ENCODE data around the gene PLCH1. TPM values are rescaled to one million over a fixed set of nuclear protein-coding genes. Genes with fewer than 3 reads are reported as not detected.

PLCH1 gene
- total RNA-seq, 2 donors from 2014 or later: 0.05 to 0.23 TPM

- Mint-ChIP-seq H3K27ac (no peak overlapping the region), H3K9me3 (no peaks in the 10 kb centered on the region), H3K36me3 (no peaks in the 10 kb centered on the region)
- DNase-seq (ENCODE audit: low spot score in 2 of 2) (no peak), ATAC-seq (no peak)
Observed at GRCh38 chr3:155667988-155668387, 76.9 kb downstream of the PLCH1 start.

- H3K27ac Mint-ChIP-seq: no peak overlapping the region
- H3K36me3 Mint-ChIP-seq: no peaks in the 10 kb centered on the region
- no peaks in the 10 kb centered on the region for H3K9me3 Mint-ChIP-seq
- no peak for ATAC-seq
- DNase-seq (ENCODE audit: low spot score in 2 of 2): no peak
Observed at GRCh38 chr3:155664925-155665695, 79.8 kb downstream of the PLCH1 start.

GRCh38 chr3:155663467-155664212, 81.2 kb downstream of the PLCH1 start:
- Mint-ChIP-seq H3K27ac (no peak overlapping the region), H3K9me3 (no peaks in the 10 kb centered on the region), H3K36me3 (no peaks in the 10 kb centered on the region)
- ATAC-seq (no peak), DNase-seq (ENCODE audit: low spot score in 2 of 2) (no peak)

- no peak for DNase-seq (ENCODE audit: low spot score in 2 of 2)
Observed at GRCh38 chr3:155661760-155662159, 83.1 kb downstream of the PLCH1 start.

GRCh38 chr3:155661042-155661441, 83.8 kb downstream of the PLCH1 start:
- Mint-ChIP-seq H3K36me3 (no peaks in the 10 kb centered on the region), H3K27ac (no peak overlapping the region), H3K9me3 (no peaks in the 10 kb centered on the region)
- no peak for DNase-seq (ENCODE audit: low spot score in 2 of 2)
- ATAC-seq: no peak

More at GRCh38 chr3:155661760-155662159, 83.1 kb downstream of the PLCH1 start:
- ATAC-seq: peak in 1 of 2 donors; percentile 34
- H3K9me3 Mint-ChIP-seq: no peaks in the 10 kb centered on the region
- no peak overlapping the region for H3K27ac Mint-ChIP-seq
- H3K36me3 Mint-ChIP-seq: no peaks in the 10 kb centered on the region

- H3K36me3 Mint-ChIP-seq: no peaks in the 10 kb centered on the region
- no peak for ATAC-seq
- no peak overlapping the region for H3K27ac Mint-ChIP-seq
- no peak for DNase-seq (ENCODE audit: low spot score in 2 of 2)
- H3K9me3 Mint-ChIP-seq: no peaks in the 10 kb centered on the region
Observed at GRCh38 chr3:155658671-155659261, 86.1 kb downstream of the PLCH1 start.

GRCh38 chr3:155658006-155658405, 86.9 kb downstream of the PLCH1 start:
- DNase-seq (ENCODE audit: low spot score in 2 of 2): no peak
- Mint-ChIP-seq H3K9me3 (no peaks in the 10 kb centered on the region), H3K36me3 (no peaks in the 10 kb centered on the region), H3K27ac (no peak overlapping the region)
- ATAC-seq: no peak

GRCh38 chr3:155657161-155657560, 87.7 kb downstream of the PLCH1 start:
- H3K36me3 Mint-ChIP-seq: no peaks in the 10 kb centered on the region
- H3K27ac Mint-ChIP-seq: no peak overlapping the region
- ATAC-seq (no peak), DNase-seq (ENCODE audit: low spot score in 2 of 2) (no peak)
- H3K9me3 Mint-ChIP-seq: no peaks in the 10 kb centered on the region

GRCh38 chr3:155656466-155656865, 88.4 kb downstream of the PLCH1 start:
- ATAC-seq (no peak), DNase-seq (ENCODE audit: low spot score in 2 of 2) (no peak)
- Mint-ChIP-seq H3K27ac (no peak overlapping the region), H3K9me3 (no peaks in the 10 kb centered on the region), H3K36me3 (no peaks in the 10 kb centered on the region)

- H3K36me3 Mint-ChIP-seq: no peaks in the 10 kb centered on the region
- no peak overlapping the region for H3K27ac Mint-ChIP-seq
- no peak for DNase-seq (ENCODE audit: low spot score in 2 of 2)
- no peak for ATAC-seq
- H3K9me3 Mint-ChIP-seq: no peaks in the 10 kb centered on the region
Observed at GRCh38 chr3:155651489-155652218, 93.2 kb downstream of the PLCH1 start.

- no peak for ATAC-seq
Observed at GRCh38 chr3:155648013-155648591, 96.8 kb downstream of the PLCH1 start.

GRCh38 chr3:155647206-155647605, 97.7 kb downstream of the PLCH1 start:
- ATAC-seq: no peak
- Mint-ChIP-seq H3K9me3 (no peaks in the 10 kb centered on the region), H3K36me3 (no peaks in the 10 kb centered on the region), H3K27ac (no peak overlapping the region)
- no peak for DNase-seq (ENCODE audit: low spot score in 2 of 2)

More at GRCh38 chr3:155648013-155648591, 96.8 kb downstream of the PLCH1 start:
- Mint-ChIP-seq H3K9me3 (no peaks in the 10 kb centered on the region), H3K27ac (no peak overlapping the region), H3K36me3 (no peaks in the 10 kb centered on the region)
- no peak for DNase-seq (ENCODE audit: low spot score in 2 of 2)

- no peak for ATAC-seq
- no peaks in the 10 kb centered on the region for H3K9me3 Mint-ChIP-seq
- no peak overlapping the region for H3K27ac Mint-ChIP-seq
- no peaks in the 10 kb centered on the region for H3K36me3 Mint-ChIP-seq
- no peak for DNase-seq (ENCODE audit: low spot score in 2 of 2)
Observed at GRCh38 chr3:155646669-155647068, 98.2 kb downstream of the PLCH1 start.

- Mint-ChIP-seq H3K9me3 (no peaks in the 10 kb centered on the region), H3K36me3 (no peaks in the 10 kb centered on the region), H3K27ac (no peak overlapping the region)
- no peak for ATAC-seq
- DNase-seq (ENCODE audit: low spot score in 2 of 2): no peak
Observed at GRCh38 chr3:155646128-155646527, 98.7 kb downstream of the PLCH1 start.

- no peaks in the 10 kb centered on the region for H3K36me3 Mint-ChIP-seq
- ATAC-seq (no peak), DNase-seq (ENCODE audit: low spot score in 2 of 2) (no peak)
- no peaks in the 10 kb centered on the region for H3K9me3 Mint-ChIP-seq
- H3K27ac Mint-ChIP-seq: no peak overlapping the region
Observed at GRCh38 chr3:155643581-155644165, 101.2 kb downstream of the PLCH1 start.

GRCh38 chr3:155641956-155642355, 102.9 kb downstream of the PLCH1 start:
- ATAC-seq: no peak
- no peak for DNase-seq (ENCODE audit: low spot score in 2 of 2)
- Mint-ChIP-seq H3K36me3 (no peaks in the 10 kb centered on the region), H3K9me3 (no peaks in the 10 kb centered on the region), H3K27ac (no peak overlapping the region)
